HUDEP-2 (cell line): ENCODE measurements around the gene SMIM13.

Experiments
- DNase-seq, 76 experiments: peaks; one replicate each; lab custom pipeline; 2025; ENCODE audit not compliant: unreplicated experiment in 76 of 76; lab: John Stamatoyannopoulos, UW

Gene SMIM13

GRCh38 chr6:11093626-11094410, at the start of gene SMIM13:
Gene SMIM13, plus strand, starts transcription at chr6:11093834. Its CDS starts 480 bp downstream, at chr6:11094314.
- peak; percentile 82 to 99 (median 96) for DNase-seq

GRCh38 chr6:11043961-11044711, 49.5 kb upstream of the SMIM13 start, which contains the start of gene ELOVL2:
Gene ELOVL2, minus strand, starts transcription at chr6:11044305. Its CDS starts 75 bp downstream, at chr6:11044230.
- peak in 53 of 76 experiments; percentile 23 to 85 (median 59) for DNase-seq

GRCh38 chr6:11044712-11045167, 48.9 kb upstream of the SMIM13 start:
- DNase-seq: no peak

- DNase-seq: peak in 1 of 76 experiments; percentile 9
Observed at GRCh38 chr6:11050731-11051130, 42.9 kb upstream of the SMIM13 start.

GRCh38 chr6:11053307-11053706, 40.3 kb upstream of the SMIM13 start:
- no peak for DNase-seq

GRCh38 chr6:11054722-11055121, 38.9 kb upstream of the SMIM13 start:
- DNase-seq: no peak

GRCh38 chr6:11055127-11055627, 38.5 kb upstream of the SMIM13 start:
- DNase-seq: no peak

GRCh38 chr6:11056871-11057270, 36.8 kb upstream of the SMIM13 start:
- DNase-seq: no peak

GRCh38 chr6:11058406-11058805, 35.2 kb upstream of the SMIM13 start:
- no peak for DNase-seq

- DNase-seq: no peak
Observed at GRCh38 chr6:11062083-11062482, 31.6 kb upstream of the SMIM13 start.

GRCh38 chr6:11062715-11063114, 30.9 kb upstream of the SMIM13 start:
- DNase-seq: peak in 26 of 76 experiments; percentile 9 to 80 (median 43)

- no peak for DNase-seq
Observed at GRCh38 chr6:11064836-11065235, 28.8 kb upstream of the SMIM13 start.

- DNase-seq: peak in 40 of 76 experiments; percentile 12 to 82 (median 51)
Observed at GRCh38 chr6:11065436-11066202, 28.0 kb upstream of the SMIM13 start.

GRCh38 chr6:11066505-11067347, 26.9 kb upstream of the SMIM13 start:
- no peak for DNase-seq

GRCh38 chr6:11067348-11067747, 26.3 kb upstream of the SMIM13 start:
- peak in 8 of 76 experiments; percentile 14 to 39 (median 28) for DNase-seq

GRCh38 chr6:11069760-11070159, 23.9 kb upstream of the SMIM13 start:
- peak in 14 of 76 experiments; percentile 13 to 53 (median 40) for DNase-seq

GRCh38 chr6:11072101-11072500, 21.5 kb upstream of the SMIM13 start:
- DNase-seq: no peak

GRCh38 chr6:11076540-11076939, 17.1 kb upstream of the SMIM13 start:
- no peak for DNase-seq

GRCh38 chr6:11078266-11078665, 15.4 kb upstream of the SMIM13 start:
- DNase-seq: no peak

- no peak for DNase-seq
Observed at GRCh38 chr6:11080296-11080695, 13.3 kb upstream of the SMIM13 start.
